HUDEP-2 (cell line): ENCODE data around the gene SERINC2.
A peak's percentile ranks its signal among the peaks of the same experiment; 100 is the strongest.

Experiments
- DNase-seq, 76 experiments: peaks; one replicate each; lab custom pipeline; 2025; ENCODE audit not compliant: unreplicated experiment in 76 of 76; lab: John Stamatoyannopoulos, UW

SERINC2 gene

GRCh38 chr1:31412205-31412604 lies 808 bp upstream of the SERINC2 start:
- no peak for DNase-seq

DNA sequence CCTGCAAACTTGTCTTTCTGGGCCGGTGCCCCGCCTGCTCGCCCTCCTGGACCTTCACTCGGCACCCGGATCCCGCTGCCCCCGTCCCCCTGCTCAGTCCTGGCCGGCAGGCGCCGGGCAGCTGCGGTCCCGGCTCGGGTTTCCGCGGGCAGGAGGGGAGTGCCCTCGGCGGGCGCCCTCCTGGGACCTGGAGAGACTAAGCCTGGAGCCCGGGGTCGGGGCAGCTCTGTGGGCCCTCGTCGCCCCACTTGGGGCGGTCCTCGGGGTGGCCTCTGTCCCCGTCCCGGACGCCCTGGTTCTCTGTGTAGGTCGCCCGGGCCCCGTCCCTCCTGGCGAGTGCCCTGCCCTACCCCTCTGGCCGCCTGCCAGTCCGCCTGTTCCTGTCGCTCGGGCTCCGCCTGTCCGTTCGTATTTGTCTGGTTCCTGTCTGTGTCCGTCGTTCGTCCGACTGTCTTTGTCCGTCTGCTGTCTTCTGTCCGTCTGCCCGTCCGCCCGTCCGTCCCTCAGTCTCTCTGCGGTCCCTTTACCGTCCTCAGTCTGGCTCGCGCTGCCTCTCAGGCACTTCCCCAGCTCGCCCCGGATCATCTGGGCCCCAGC lies 490 bp downstream of the SERINC2 start:
- peak in 61 of 76 experiments; percentile 13 to 75 (median 53) for DNase-seq

GRCh38 chr1:31414980-31415370 lies 2.0 kb downstream of the SERINC2 start:
- DNase-seq, result no peak

DNA sequence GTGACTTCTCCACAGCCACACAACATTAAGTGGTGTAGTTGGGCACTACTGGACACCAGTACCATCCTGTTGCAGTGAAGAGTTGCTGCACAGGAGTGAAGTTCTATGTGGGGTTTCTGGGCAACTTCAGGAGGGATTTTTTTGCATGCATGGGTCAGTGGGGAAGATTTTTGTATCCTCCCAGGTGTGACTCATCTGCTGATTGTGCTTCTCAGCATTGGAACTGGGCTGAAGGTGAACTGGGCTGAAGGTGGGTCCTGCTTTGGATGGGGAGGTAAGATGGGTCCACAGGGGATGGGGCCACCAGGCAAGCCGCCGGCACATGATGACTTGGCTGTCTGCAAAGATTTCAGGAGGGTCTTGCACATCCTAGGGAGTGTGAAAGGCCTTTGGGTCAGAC lies 2.6 kb downstream of the SERINC2 start:
- DNase-seq, result no peak

DNA sequence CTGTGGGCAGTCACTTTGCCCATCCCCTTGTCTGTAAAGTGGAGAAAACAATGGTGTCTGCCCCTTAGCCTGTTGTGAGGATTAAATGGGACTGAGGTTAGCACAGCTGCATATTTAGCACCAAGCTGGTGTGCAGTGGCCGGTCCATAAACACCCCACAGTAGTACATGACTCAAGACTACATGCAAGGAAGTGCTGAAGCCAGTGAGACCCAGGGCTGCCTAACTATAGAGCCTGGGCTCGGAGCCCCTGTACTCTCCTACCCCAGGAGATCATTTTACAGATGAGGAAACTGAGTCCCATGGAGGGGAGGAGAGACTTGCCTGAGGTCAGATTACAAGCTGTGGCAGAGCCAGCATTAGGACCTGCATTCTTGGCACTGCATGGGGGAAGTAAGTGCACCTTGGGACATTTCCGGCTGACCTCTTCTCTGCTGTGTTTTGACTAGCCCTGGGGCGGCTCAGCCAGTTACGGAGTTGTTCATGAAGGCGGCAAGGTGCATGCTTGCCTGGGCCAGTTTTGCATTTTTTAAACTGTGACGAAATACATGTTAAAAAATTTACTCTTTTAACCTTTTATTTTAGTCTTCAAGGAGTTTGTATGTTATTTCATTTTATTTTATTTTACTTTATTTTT lies 3.2 kb downstream of the SERINC2 start:
- no peak for DNase-seq

GRCh38 chr1:31417148-31417547 lies 4.1 kb downstream of the SERINC2 start:
- no peak for DNase-seq

GRCh38 chr1:31418626-31419323 lies 5.8 kb downstream of the SERINC2 start:
- DNase-seq, result no peak

GRCh38 chr1:31420716-31421115 lies 7.7 kb downstream of the SERINC2 start:
- DNase-seq, result no peak

GRCh38 chr1:31421371-31422040 lies 8.5 kb downstream of the SERINC2 start:
- peak in 3 of 76 experiments; percentile 7 to 27 (median 10) for DNase-seq

- peak in 53 of 76 experiments; percentile 3 to 67 (median 37) for DNase-seq
Measured at GRCh38 chr1:31422505-31423319, 9.7 kb downstream of the SERINC2 start.

DNA sequence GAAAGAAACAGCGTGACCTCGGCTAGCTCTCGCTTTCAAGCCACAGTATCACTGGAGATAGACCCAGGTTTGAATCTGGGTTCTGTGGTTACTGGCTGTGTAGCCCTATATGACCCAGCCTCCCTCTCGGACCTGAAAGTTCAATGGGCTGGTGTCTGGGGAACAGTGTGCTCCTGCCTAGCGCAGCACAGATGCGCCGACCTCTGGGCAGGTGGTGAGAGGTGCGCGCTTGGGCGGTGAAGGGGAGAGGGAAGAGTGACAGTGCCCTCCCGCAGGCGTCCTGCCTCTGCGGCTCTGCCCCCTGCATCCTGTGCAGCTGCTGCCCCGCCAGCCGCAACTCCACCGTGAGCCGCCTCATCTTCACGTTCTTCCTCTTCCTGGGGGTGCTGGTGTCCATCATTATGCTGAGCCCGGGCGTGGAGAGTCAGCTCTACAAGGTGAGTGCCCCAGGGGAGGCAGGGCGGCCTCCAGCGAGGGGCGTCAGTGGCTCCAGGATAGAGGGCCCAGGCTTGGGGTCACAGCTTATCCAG lies 10.5 kb downstream of the SERINC2 start:
- DNase-seq, result no peak

DNA sequence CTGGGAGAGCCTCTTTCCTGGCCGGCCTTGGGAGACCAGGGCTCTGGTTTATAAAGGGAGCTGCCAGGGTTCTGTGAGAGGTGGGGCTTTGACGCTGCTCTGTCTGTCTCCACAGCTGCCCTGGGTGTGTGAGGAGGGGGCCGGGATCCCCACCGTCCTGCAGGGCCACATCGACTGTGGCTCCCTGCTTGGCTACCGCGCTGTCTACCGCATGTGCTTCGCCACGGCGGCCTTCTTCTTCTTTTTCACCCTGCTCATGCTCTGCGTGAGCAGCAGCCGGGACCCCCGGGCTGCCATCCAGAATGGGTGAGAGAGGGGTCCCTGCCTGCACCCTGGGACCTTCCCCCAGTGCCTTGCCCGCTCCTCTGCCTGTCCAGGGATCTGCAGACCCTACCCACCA lies 11.6 kb downstream of the SERINC2 start:
- DNase-seq, result no peak

GRCh38 chr1:31425301-31426081 lies 12.5 kb downstream of the SERINC2 start:
- DNase-seq, result no peak

DNA sequence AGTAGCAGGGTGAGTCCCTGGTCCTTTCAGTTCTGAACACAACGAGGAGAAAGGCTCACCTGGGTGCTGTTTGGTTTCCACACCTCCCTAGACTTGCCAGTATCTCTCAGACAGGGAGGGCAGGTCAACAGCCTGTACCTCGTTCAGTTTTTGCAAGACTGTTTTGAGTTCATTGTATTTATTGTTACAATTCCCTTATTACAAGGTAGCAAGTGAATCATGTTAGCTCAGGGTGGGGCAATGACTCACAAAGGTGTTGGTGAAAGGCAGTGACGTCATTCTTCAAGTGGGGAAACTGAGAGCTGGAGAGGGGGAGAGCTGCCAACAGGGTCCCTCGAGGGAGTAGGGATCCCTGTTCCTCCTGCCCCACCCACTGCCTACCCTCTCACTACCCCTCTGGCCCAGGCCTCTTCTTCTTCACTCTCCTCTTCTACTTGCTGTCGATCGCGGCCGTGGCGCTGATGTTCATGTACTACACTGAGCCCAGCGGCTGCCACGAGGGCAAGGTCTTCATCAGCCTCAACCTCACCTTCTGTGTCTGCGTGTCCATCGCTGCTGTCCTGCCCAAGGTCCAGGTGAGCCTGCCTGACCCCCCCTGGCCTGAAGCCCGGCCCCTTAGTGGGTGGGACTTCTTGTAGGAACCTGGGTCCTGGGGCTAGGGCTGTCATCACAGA lies 13.4 kb downstream of the SERINC2 start:
- no peak for DNase-seq

- no peak for DNase-seq
Measured at GRCh38 chr1:31427322-31427721, 14.3 kb downstream of the SERINC2 start.

DNA sequence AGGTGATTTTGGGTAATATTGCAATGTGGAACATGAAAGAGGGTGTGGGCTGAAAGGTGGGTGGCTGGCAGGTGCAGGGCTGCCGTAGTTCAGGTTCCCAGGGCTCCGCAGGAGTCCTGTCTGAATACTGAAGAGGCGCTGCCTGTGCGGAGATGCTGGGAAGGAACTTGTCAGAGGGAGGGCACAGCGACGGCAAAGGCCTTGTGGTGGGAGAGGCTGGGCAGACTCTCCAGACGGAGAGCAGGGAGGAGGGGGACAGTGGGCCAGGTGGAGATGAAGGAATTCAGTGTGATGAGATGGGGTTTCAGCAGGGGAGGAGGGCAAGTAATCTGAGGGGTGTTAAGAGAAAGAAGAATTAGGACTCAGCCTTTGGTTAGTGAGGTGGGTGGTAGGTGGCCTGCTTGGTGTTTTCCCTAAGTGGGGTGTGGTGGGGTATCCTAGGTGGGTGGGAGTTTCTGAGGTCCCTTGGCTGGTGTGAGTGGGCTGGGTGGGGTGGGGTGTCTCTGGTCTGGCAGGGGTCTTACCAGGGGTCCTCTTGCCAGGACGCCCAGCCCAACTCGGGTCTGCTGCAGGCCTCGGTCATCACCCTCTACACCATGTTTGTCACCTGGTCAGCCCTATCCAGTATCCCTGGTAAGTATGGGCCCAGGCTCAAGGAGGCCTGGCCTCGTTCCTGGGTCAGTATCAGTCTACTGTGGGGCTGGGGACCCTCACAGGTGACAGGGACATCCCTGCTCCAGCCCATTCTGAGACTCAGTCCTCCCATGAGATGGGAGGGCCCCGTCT lies 15.6 kb downstream of the SERINC2 start:
- no peak for DNase-seq

DNA sequence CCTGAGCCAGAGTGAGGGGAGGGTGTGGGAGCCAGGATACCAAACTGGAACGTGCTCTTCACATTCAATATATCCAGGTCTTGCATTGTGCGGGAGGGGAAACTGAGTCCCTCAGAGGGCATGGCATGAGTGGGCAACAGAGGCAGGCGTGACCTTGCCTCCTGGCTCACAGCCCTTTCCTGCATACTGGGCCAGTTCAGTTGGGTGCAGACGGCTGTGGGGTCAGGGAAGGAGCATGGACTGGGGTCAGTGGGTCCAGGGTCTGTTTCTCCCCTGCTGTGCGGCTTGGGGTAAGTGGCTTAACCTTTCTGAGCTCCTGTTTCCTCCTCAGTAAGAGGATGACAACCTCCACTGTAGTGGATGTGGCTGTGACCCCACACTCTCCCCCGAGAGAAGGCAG lies 16.6 kb downstream of the SERINC2 start:
- no peak for DNase-seq
